ENCODE results near the gene PCSK5. TPM values are rescaled to one million over a fixed set of nuclear protein-coding genes. Genes with fewer than 3 reads are reported as not detected.

PCSK5 gene
- total and polyA plus RNA-seq, 2 of the 8 experiments (the other 6 are each of a cell fraction or from before 2014, with no cell fraction given) = 5.5 to 10.7 TPM

GRCh38 chr9:76302947-76303550, 412.6 kb downstream of the PCSK5 start:
- H3K18ac ChIP-seq (ENCODE audit: extremely low read depth, low read length) = no peak overlapping the region
- H3K23me2 ChIP-seq (ENCODE audit: low read depth, low read length) = no peaks in the 10 kb centered on the region
- no peak overlapping the region for H3K23ac ChIP-seq (ENCODE audit: insufficient read length)
- H3K36me3 ChIP-seq (ENCODE audit: control insufficient read depth in 2 of 4, insufficient read depth in 4 of 4, low read length in 3 of 4) = no peaks in the 10 kb centered on the region
- no peaks in the 10 kb centered on the region for H3K9me3 ChIP-seq (ENCODE audit: insufficient read depth in 2 of 2, low read depth in 1 of 2, low read length in 1 of 2)
- 33% methylated on average over 3 of the region's 3 CpGs; no CpG with 5 or more reads in 1 of the 2 experiments for WGBS, 2 experiments (ENCODE audit: extremely low coverage in 1 of 2, insufficient coverage in 1 of 2, insufficient read length in 1 of 2, insufficient replicate concordance in 2 of 2, low coverage in 1 of 2, low lambda C conversion rate in 2 of 2, missing lambda C conversion rate in 1 of 2)
- no peak overlapping the region for H4K91ac ChIP-seq (replicated peaks; ENCODE audit: insufficient read length, low read length)
- H2BK5ac ChIP-seq (ENCODE audit: low read depth, low read length) = no peak overlapping the region
- TF ChIP-seq, protein P1, sequence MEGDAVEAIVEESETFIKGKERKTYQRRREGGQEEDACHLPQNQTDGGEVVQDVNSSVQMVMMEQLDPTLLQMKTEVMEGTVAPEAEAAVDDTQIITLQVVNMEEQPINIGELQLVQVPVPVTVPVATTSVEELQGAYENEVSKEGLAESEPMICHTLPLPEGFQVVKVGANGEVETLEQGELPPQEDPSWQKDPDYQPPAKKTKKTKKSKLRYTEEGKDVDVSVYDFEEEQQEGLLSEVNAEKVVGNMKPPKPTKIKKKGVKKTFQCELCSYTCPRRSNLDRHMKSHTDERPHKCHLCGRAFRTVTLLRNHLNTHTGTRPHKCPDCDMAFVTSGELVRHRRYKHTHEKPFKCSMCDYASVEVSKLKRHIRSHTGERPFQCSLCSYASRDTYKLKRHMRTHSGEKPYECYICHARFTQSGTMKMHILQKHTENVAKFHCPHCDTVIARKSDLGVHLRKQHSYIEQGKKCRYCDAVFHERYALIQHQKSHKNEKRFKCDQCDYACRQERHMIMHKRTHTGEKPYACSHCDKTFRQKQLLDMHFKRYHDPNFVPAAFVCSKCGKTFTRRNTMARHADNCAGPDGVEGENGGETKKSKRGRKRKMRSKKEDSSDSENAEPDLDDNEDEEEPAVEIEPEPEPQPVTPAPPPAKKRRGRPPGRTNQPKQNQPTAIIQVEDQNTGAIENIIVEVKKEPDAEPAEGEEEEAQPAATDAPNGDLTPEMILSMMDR (IDR thresholded peaks at IDR 0.05; ENCODE audit: control extremely low read depth in 1 of 3, insufficient read depth in 1 of 3, low read depth in 1 of 3, low read length in 3 of 3) = peak in 2 of 3 experiments; percentile 32 to 58; a peak in 2 of 4 replicates
- TF ChIP-seq TAF1 (IDR thresholded peaks at IDR 0.05; ENCODE audit: low read depth, low read length) (no peak), RAD21 (IDR thresholded peaks at IDR 0.05 in 1 of 2, conservative IDR thresholded peaks at IDR 0.05 in 1 of 2; ENCODE audit: low read depth in 2 of 2, low read length in 2 of 2) (peak; percentile 82 to 87)
- H3K56ac ChIP-seq (replicated peaks; ENCODE audit: insufficient read length, low read depth, low read length) = no peak overlapping the region
- no peak overlapping the region for H2AK5ac ChIP-seq (ENCODE audit: low read depth, low read length)
- DNase-seq (ENCODE audit: low read depth in 1 of 2, low spot score in 2 of 2) (no peak), FAIRE-seq (no peak)
- no peak overlapping the region for H3K4me3 ChIP-seq (ENCODE audit: extremely low read depth in 1 of 4, insufficient read depth in 2 of 4, low read depth in 3 of 4, low read length in 4 of 4)
- H3K79me1 ChIP-seq (ENCODE audit: low read depth, low read length) = no peaks in the 10 kb centered on the region
- H2BK12ac ChIP-seq (ENCODE audit: low read depth, low read length) = no peak overlapping the region
- no peak overlapping the region for H3K4ac ChIP-seq (replicated peaks; ENCODE audit: insufficient read length, low read depth, low read length)
- H3K79me2 ChIP-seq (ENCODE audit: control insufficient read depth in 1 of 2, insufficient read depth in 2 of 2, low read length in 2 of 2) = no peaks in the 10 kb centered on the region
- no peak overlapping the region for H2BK15ac ChIP-seq (ENCODE audit: low read length)
- no peak overlapping the region for H3K9ac ChIP-seq (replicated peaks in 1 of 4; ENCODE audit: extremely low read depth in 1 of 4, low read depth in 3 of 4, low read length in 3 of 4)
- no peaks in the 10 kb centered on the region for H4K20me1 ChIP-seq (replicated peaks in 1 of 2; ENCODE audit: control insufficient read depth in 1 of 2, insufficient read depth in 2 of 2, low read length in 2 of 2)
- H4K8ac ChIP-seq (ENCODE audit: extremely low read depth, insufficient read depth, low read length) = no peak overlapping the region
- no peak overlapping the region for H3K4me2 ChIP-seq (ENCODE audit: insufficient read depth in 1 of 2, low read depth in 2 of 2, low read length in 2 of 2)
- CTCF ChIA-PET (ENCODE audit: partially characterized antibody) = interaction anchor here (0.6 to 5.9 kb wide), 31 partner anchors 11 to 1119 kb away, joined by 3 to 64 read pairs (median 4); partner anchors contain the start of gene PCSK5
- no peaks in the 10 kb centered on the region; a peak in 2 of 7 replicates for H3K4me1 ChIP-seq (replicated peaks in 1 of 4; ENCODE audit: control insufficient read depth in 3 of 4, insufficient read depth in 4 of 4, low read length in 3 of 4)
- H3K27me3 ChIP-seq (replicated peaks in 1 of 4; ENCODE audit: control insufficient read depth in 3 of 4, extremely low read depth in 1 of 4, insufficient read depth in 3 of 4, low read length in 3 of 4) = no peaks in the 10 kb centered on the region
- no peak overlapping the region for H2AFZ ChIP-seq (ENCODE audit: low read length)
- H3K14ac ChIP-seq (ENCODE audit: insufficient read length) = no peak overlapping the region
- no peak overlapping the region for H2BK20ac ChIP-seq (ENCODE audit: low read length)
- POLR2A ChIA-PET (ENCODE audit: partially characterized antibody) = interaction anchor here (1.0 kb wide), 1 partner anchor 10 kb away, joined by 3 read pairs; no protein-coding TSS in a partner anchor
- H2BK120ac ChIP-seq (replicated peaks; ENCODE audit: low read depth, low read length) = no peak overlapping the region
- H3K27ac ChIP-seq (ENCODE audit: low read depth, low read length) = no peak overlapping the region
- H4K5ac ChIP-seq (ENCODE audit: insufficient read length, low read depth, low read length) = no peak overlapping the region
